ENCODE measurements around the gene RNASEH2B.

Gene RNASEH2B, protein sequence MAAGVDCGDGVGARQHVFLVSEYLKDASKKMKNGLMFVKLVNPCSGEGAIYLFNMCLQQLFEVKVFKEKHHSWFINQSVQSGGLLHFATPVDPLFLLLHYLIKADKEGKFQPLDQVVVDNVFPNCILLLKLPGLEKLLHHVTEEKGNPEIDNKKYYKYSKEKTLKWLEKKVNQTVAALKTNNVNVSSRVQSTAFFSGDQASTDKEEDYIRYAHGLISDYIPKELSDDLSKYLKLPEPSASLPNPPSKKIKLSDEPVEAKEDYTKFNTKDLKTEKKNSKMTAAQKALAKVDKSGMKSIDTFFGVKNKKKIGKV

DNA sequence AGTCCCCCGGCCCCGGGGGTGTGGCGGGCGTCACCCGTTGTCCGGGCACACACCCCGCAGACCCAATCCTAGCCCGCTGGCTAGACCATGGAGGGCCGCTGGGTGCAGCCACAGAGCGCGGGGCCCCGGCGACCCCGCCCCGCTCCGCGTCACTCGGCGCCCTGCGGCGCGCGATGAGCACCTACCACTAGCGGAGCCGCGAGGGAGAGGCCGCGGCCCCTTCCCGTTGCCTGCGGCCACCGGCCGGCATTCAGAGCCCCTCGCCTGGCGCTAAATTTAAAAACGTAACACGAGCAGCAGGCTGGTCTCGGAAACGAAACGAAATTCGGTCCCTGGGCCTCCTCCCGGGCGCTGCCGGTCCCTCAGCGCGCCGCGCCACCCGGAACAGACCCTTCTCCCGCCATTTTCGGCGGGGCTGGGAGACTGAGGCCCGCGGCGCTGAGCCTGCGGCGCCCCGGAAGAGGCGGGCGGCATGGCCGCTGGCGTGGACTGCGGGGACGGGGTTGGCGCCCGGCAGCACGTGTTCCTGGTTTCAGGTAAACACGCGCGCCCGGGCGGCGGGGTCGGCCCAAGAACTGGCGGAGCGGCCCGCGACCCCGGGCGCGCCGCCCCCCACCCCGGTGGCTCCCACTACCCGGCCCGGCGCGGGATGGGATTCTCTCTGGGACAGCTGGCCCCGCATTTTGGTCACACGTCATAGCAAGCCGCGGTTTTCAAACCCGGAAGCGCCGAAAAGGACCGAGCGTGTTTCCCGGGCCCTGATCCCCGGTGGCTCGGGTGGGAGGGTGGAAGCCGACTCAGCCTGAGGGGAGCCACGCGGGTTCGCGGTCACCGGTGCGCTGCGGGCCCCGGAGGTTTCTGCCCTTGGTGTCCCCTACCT is at the start of gene RNASEH2B:
TSS of gene RNASEH2B (plus strand) at position 187 of the 880 bp plus-strand sequence. CDS start at position 473, 286 bp downstream.
- DNase-seq: peak; percentile 86

DNA sequence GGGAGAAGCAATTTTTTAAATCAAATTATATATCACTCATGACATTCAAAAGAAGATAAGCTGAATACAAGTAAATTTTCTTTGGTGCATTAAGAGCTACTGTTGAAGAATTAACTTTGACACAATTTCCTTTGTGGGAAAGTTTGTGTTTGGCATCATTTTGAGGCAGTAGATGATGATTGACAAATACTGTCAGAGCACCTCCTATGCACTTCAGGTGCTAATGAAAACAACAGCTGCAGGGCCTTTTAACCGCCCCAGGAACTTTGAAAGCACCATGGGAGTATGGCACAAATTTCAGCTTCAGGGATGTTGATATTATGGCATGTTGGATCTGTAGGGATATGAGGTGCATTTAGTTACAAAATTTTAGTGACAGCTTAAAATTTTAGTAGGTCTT is 45.1 kb upstream of the RNASEH2B start:
- DNase-seq: no peak

DNA sequence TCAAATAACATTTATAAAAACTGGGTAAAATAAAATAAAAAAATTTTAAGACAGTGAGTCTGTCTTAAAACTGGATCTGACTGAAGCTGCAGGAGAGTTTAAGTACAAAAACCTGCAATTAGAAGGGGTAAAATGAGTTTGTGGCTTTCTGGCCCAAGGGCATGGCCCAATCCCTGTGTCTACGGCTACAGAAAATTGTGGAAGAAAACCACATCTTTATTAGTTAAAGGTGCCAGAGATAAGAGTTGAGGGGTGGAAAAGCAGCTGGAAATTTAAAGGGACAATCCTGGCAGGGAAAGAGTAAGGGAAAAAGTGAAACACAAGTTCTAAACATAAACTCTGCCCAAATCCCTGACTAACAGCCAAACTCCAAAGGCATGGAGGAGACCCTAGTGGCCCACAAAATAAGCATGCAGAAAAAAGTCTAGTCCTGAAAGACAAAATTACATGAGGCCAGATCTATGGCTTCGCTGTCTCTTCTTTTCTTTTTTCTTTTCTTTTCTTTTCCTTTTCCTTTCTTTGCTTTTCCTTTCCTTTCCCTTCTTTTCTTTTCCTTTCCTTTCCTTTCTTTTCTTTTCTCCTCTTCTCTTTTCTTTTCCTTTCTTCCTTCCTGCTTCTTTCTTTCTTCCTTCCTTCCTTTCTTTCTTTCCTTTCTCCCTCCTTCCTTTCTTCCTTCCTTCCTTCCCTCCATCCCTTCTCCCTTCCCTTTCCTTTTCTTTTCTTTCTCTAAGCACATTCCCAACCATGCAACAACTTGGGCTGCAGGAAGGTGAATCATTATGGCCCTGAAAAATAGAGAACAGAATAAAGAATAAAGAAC is 42.6 kb upstream of the RNASEH2B start:
- DNase-seq: no peak

DNA sequence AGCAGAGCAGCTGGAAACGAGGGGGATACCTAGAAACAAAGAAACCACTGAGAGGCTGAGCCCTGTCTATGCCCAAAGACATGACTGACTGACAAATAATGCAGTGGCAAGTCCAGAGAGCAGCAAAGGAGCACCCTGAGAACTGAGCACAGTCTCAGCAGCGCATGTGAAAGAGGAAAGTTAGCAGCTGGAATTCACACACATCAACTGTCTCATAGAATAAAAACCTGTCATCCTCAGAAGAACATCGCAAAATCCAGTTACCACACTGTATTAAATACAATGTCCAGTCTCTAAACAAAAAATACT is 42.0 kb upstream of the RNASEH2B start:
- DNase-seq: no peak

DNA sequence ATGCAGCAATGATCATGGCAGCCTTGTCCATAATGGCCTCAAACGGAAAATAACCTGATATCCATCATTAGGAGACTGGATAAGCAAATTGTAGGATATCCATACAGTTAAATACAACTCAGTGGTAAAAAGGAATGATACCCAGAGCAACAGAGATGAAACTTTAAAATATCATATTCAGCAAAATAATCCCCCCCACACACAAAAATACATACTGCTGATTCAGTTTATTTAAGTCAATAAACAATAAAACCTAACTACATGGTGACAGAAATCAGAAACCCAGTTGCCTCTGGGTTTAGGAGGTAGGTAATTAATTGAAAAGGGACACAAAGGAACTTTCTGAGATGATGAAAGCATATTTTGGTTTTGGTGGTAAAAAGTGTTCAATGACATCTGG is 38.2 kb upstream of the RNASEH2B start:
- DNase-seq: no peak

DNA sequence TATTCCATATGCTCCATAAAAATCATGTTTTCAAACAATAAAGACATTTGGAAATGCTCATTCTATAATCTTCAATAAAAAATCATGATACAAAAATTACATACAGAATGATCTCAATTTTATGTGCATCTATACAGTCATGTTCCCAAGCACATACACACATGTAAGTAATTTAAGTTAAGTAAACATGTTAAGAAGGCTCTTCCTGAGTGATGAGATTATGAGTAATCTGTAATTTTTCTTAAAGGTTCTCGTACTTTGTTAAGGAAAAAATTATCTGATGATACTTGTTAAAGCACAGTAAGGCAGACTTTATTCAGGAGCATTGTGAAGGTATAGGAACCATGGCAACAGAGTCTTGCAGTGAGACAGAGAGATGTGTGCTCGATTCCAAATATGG is 36.1 kb upstream of the RNASEH2B start:
- no peak for DNase-seq

DNA sequence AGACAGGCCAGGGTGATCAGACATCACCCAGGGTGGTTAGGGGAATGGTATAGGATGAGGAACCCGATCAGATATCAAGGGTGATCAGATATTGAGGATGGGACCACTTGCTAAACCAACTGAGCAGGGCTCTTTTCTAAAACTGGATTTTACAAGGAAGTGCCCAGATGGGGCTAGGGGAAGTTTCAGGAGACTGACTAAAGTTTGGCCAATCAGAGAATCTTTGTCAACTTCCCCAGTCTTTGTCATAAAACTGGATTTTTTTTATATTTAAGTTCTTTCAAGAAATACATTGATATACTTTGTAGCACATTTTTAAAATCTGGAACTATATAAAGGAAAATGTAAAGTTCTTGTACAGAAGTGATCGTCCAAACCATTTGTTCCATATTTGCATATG is 35.6 kb upstream of the RNASEH2B start:
- no peak for DNase-seq

DNA sequence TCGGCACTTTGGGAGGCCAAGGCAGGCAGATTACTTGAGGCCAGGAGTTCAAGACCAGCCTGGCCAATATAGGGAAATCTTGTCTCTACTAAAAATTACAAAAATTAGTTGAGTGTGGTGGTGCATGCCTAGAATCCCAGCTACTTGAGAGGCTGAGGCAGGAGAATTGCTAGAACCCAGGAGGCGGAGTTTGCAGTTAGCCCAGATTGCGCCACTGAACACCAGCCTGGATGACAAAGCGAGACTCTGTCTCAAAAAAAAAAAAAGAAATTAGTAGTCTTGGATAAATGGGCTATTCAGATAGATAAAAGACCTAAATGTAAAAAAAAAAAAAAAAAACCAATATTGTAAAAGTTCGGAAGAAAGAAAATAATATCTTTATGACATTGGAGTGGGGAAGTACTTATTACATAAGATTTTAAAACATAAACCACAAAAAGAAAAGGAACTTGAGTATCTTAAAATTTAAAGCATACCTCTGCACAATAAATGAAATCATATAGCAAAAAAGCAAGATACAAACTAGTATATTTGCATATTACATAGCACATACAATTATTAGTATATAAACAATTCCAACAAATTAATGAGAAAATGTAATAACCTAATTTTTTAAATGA is 26.7 kb upstream of the RNASEH2B start:
- no peak for DNase-seq

DNA sequence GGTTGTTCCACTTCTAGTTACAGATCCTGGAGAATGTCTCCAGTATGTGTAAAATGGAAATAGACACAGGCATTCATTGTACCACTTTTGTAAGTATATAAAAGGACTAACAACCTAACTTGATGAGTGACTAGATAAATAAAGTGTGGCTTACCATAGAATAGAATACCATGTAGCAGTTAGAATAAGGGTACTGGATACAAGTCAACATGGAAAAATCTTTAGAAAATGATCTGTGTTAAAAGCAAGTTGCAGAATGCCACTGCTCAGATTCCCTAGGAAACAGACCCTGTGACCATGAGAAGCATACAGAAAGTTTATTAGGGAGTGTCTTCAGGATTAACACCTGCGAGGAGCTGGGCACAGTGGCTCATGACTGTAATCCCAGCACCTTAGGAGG is 25.9 kb upstream of the RNASEH2B start:
- no peak for DNase-seq

DNA sequence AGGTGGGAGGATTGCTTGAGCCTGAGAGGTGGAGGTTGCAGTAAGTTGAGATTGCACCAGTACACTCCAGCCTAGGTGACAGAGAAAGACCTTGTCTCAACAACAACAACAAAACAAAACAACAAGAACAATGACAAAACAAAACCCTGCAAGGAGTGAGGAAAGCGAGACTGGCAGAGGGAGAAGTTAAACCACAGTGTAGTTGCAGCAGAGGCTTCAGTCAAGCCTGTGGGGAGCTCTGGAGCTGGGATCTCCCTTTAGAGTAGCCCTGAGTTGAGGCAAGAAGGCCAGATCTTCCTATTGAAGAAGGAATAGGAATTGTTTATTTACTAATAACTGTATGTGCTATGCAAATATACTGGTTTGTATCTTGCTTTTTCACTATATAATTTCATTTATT is 25.3 kb upstream of the RNASEH2B start:
- DNase-seq: no peak

DNA sequence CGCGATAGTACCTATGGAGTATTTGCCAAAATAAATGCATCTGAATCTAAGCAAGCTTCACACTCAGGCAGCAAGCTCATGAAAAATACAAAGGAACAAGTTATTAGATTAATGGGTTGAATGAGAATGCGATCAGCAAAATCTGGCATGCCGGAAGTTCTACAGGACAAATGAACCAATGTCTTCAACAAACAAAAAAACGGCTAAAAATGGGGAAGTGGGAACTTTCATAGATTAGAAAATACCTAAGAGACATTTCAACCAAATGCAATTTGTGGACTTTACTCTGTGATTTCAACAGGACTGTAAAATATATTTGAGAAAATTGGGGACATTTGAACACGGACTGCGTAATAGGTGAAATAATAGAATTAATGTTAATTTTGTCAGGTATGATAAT is 22.4 kb upstream of the RNASEH2B start:
- DNase-seq: no peak

DNA sequence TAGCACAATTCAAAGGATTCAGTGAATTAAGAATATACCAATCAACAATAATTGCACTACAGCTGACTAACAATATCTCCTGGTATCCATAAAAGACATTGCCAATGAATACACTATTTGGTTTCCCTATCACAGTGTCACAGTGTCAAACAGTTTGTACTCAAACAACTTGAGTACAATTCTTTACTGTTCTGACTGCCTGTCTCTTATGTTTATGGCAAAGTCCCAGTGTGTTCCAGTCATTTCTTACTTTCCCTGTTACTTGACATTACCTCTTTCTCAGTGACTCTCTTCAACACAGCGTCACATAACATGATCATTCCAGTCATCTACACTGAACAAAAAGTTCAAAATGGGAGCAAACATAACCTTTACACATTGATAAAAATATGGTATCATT is 21.2 kb upstream of the RNASEH2B start:
- no peak for DNase-seq

DNA sequence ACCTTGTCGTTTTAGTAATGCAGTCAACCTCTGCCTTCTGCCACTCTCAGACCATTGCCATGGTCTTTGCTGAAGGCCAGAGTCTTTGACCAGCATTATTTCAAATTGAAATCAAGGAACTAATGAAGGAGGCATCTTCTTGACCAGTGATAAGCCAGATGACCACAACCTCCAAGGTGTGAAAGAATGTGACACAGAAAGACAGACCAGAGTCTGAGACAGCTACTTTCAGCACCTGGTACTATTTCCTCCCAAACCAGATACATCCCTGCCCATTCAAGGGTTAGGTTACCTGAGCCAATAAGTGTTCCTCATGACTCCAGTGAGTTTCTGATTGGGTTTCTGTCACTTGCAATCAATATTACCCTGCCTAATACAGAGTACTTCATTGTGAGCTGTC is 20.3 kb upstream of the RNASEH2B start:
- no peak for DNase-seq

DNA sequence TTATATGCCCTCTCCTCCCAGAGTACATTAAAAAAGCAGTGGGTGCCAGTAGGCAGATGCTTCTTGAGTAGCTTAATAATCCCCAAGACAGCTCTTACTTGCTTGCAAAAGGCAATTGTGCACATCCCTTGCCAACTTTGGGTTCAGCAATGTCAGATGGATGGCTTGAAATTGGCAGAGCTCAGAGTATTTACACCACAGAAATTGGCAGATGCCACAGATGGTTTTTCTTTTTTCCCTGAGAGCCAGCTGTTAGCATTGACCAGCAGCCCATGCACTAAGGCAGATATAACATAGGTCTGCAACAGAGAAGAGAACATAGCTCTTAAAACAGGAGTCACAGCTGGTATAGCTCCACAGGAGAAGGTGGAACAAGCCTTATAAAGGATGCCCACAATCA is 18.4 kb upstream of the RNASEH2B start:
- DNase-seq: no peak

DNA sequence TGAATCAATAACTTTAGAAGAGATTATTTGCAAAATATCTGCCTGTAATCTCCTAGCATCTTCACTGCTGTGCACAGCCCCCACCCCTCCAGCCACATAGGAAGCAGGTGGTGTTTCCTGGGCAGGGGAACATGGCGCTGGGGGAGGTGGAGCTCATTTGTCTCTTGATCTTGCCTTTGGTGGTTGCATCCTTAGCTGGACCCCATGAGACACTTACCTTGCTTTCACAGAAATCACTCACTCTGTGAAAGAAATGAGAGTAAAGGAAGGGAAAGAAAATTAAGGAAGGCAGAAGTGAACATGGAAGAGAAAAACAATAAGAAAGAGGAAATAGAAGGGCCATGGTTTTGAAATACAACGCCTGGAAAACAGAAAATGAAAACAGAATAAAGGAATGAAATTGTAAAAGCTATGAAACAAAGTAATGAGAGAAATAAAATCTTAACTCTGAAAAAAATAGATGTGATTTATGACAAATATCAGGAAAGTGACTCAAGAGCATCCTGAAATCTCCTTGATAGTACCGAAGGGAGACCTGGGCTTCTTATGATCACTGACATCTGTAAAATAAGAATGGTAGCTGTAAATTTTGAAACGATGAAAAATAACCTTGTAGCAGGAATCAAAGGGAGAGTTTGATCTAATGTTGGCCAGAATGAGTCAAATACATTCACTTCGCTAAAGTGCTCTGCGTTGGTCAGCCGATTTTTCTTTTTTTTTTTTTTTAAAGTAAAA is 17.2 kb upstream of the RNASEH2B start:
- DNase-seq: peak; percentile 75

DNA sequence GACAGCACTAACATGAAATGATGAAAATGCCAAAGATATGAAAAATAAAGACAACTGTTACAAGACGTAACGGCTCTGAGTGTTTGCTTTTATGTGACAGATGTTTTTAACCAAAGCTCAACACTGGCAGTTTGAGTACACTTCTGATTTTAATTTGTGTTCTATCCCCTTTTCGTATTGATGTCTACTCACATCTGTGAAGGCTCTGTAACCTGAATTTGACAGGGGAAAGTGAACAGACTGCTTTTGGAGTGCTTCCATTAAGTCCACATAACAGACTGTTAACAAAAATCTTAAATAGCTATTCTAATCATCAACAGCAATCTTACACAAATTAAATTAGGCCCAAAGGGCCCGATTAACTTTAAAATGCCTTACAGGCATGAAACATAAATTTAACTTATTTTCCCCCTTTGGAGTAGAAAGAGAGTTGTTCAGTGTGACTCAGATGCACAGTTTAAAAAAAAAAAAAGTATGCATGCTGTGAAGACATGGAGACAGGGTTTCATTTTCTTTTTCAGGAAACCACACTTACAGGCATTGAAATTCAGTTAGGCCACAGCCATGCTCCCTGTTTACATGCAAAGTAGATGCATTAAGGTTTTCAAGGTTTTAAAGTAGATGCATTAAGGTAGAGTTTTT is 16.3 kb upstream of the RNASEH2B start:
- peak; percentile 76 for DNase-seq

DNA sequence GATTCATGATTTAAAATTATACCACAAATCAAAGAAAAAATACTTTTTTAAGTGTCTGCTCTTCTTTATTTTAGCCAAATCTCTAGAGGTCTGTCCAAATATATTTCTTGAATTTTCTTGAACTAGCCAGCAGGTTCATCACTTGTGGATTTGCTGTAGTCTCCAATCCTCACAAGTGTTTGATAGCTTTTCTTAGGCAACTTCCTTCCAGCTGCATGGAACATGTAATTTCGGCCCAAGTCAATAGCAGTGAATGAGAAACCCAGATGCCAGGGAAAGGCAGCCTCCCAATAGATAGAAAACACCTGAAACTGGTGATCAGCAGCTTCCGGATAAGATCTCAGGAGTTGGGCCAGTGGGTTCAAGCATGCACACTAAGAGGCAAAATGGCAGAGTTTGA is 15.6 kb upstream of the RNASEH2B start:
- no peak for DNase-seq

DNA sequence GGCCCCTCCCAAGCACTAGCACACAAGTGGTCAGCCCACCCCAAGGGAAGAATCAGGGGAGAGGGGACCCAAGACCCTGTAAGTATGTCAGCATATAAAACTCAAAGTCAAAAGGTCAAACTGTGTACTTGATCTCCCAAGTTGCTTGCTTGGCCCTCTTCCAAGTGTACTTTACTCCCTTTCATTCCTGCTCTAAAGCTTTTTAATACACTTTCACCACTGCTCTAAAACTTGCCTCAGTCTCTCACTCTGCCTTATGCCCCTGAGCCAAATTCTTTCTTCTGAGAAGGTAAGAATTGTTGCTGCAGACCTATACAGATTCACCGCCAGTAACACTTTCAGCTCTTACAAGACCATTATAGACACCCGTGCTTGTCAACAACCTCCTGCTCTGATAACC is 15.1 kb upstream of the RNASEH2B start:
- no peak for DNase-seq

DNA sequence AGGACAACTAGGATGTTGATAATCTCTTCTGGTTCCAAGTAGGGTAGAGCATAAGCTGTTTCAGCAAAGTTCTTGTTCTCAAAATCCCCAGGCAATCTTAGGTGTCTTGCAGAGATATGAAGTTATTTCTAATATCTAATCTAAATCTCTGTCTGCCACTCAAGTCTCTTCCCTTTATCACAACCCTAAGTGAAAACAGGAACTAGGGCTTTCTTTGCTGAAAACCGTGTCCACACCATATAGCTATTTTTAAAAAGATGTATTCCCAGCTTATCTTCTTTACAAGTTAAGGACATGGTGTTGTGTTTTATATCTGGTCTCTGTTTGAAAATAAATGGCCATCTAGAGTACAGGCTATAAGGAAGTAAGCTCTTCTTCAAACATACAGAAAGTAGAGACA is 11.3 kb upstream of the RNASEH2B start:
- no peak for DNase-seq

DNA sequence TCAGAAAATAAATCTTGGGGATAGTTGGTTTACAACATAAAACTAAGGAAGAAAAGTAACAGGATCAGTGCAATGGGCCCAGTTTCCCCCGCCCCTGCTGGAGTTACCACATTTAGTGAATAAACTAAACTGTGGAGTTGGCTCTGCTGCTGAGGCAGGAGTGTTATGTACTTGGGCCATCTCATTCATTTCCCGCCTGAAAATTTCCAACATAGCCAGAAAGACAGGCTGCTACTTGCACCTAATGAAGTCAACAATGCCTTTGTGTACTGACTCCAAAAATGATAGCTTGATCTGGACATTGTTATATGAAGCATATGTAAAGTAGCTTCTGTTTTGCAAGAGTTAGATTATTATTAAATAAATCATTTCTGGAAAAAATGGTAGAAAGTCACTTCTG is 7.9 kb upstream of the RNASEH2B start:
- DNase-seq: no peak

DNA sequence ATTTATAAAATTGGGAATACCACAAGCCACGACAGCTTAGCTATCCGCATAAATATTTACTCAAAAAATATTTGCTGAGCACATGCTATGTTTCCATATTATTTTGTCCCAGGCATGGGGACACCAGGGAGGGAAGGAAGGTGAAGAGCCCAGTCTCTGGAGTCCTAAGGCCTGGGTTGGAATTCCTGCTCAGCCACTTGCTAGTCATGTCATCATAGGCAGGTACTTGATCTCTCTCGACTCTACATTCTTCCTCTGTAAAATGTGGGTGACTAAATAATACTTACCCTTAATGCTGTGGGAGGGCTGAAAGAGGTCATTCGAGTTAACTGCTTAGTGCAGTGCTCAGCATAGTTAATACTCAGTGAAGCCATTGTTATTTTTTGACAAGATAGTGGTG is 4.3 kb upstream of the RNASEH2B start:
- DNase-seq: no peak

DNA sequence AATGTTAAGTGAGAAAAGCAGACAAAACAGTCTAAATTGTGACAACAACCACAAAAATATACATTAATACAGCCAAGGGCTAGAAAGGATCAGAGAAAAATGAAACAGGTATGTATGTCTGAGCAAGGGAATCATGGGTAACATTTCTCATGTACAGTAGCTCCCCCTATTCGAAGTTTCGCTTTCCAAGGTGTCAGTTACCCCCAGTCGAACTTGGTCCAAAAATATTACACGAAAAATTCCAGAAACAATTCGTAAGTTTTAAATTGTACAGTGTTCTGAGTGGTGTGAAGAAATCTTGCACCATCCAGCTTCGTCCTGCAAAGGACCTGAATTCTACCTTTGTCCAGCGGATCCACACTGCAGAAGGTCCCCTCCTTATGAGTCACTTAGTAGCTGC is 1.8 kb upstream of the RNASEH2B start:
- no peak for DNase-seq

Measured in activated CD4-positive, alpha-beta T cell treated with anti-CD3 and anti-CD28 coated beads, Interleukin-2, Interleukin-6, amounts not matched to agents 100 ng/mL and 50 ng/mL, durations not matched to agents 16 hours and 8 hours (primary cell).